DOHH2 (cell line): Measurements from ENCODE around the gene KMT5C.

ENCODE experiments used
- EZH2phosphoT487 ChIP-seq: fragments of 200-600 bp; sonication (generic); IDR thresholded peaks from 2 replicates; pipeline ENCODE4 v1.6.1; 2017; ENCODE audit warnings: borderline replicate concordance, mild to moderate bottlenecking, antibody characterized with exemption, low read length, moderate library complexity, mixed read lengths
- TF ChIP-seq, protein P1 (sequence below): fragments of 200-600 bp; sonication (generic); IDR thresholded peaks from one replicate; pipeline ENCODE4 v1.5.1; 2014; ENCODE audit warnings: antibody characterized with exemption, mild to moderate bottlenecking, low read depth, low read length; ENCODE audit not compliant: poor library complexity, severe bottlenecking

GRCh38 chr19:55345818-55346724, 6.4 kb downstream of the KMT5C start:
- TF ChIP-seq, protein P1, sequence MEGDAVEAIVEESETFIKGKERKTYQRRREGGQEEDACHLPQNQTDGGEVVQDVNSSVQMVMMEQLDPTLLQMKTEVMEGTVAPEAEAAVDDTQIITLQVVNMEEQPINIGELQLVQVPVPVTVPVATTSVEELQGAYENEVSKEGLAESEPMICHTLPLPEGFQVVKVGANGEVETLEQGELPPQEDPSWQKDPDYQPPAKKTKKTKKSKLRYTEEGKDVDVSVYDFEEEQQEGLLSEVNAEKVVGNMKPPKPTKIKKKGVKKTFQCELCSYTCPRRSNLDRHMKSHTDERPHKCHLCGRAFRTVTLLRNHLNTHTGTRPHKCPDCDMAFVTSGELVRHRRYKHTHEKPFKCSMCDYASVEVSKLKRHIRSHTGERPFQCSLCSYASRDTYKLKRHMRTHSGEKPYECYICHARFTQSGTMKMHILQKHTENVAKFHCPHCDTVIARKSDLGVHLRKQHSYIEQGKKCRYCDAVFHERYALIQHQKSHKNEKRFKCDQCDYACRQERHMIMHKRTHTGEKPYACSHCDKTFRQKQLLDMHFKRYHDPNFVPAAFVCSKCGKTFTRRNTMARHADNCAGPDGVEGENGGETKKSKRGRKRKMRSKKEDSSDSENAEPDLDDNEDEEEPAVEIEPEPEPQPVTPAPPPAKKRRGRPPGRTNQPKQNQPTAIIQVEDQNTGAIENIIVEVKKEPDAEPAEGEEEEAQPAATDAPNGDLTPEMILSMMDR = no peak
- TF ChIP-seq EZH2phosphoT487 = no peak
